DND-41 (cell line): ENCODE data around the gene CDT1.

Experiments
- ATAC-seq: fragments of 200-7000 bp; cut with Tn5 transposase; 3 replicates; pipeline ENCODE4 v1.9.1; 2021; ENCODE audit warnings: low read depth; ENCODE audit not compliant: insufficient read depth
- DNase-seq: peaks from one replicate; pipeline ENCODE4 v3.0.0-alpha.2; 2020
- H2AFZ ChIP-seq: 2 replicates; pipeline ENCODE4 v1.6.0; 2012; ENCODE audit warnings: low read depth, low read length
- H3K27ac ChIP-seq: 2 replicates; pipeline ENCODE4 v1.5.1; 2012; ENCODE audit warnings: low read length, inconsistent platforms
- H3K27me3 ChIP-seq: fragments of 200-600 bp; sonication (generic); 2 replicates; pipeline ENCODE4 v1.6.0; 2012; ENCODE audit warnings: low read length, mild to moderate bottlenecking, inconsistent platforms; ENCODE audit not compliant: insufficient read depth, poor library complexity
- H3K36me3 ChIP-seq: 2 replicates; pipeline ENCODE4 v1.5.1; 2012; ENCODE audit warnings: low read length, inconsistent platforms; ENCODE audit not compliant: insufficient read depth
- H3K4me1 ChIP-seq: 2 replicates; pipeline ENCODE4 v1.5.1; 2012; ENCODE audit warnings: mild to moderate bottlenecking, low read length; ENCODE audit not compliant: insufficient read depth
- H3K4me2 ChIP-seq: 2 replicates; pipeline ENCODE4 v1.6.0; 2012; ENCODE audit warnings: mild to moderate bottlenecking, moderate library complexity, low read length, inconsistent platforms; ENCODE audit not compliant: insufficient read depth
- H3K4me3 ChIP-seq, 2 experiments: fragments of 200-600 bp in 1 of 2; shearing (Covaris generic) in 1 of 2; 2 replicates each; pipeline ENCODE4 v1.5.1; 2012 to 2016; ENCODE audit warnings: inconsistent platforms in 2 of 2, low read length in 2 of 2, mild to moderate bottlenecking in 2 of 2, low read depth in 1 of 2, moderate library complexity in 1 of 2
- H3K79me2 ChIP-seq: 2 replicates; pipeline ENCODE4 v1.6.0; 2012; ENCODE audit warnings: low read length, inconsistent platforms; ENCODE audit not compliant: insufficient read depth
- H3K9ac ChIP-seq: 2 replicates; pipeline ENCODE4 v1.6.0; 2012; ENCODE audit warnings: low read depth, mild to moderate bottlenecking, inconsistent platforms, low read length, moderate library complexity
- H3K9me3 ChIP-seq: 2 replicates; pipeline ENCODE4 v1.5.1; 2012; ENCODE audit warnings: low read length, moderate library complexity, mild to moderate bottlenecking, inconsistent platforms; ENCODE audit not compliant: insufficient read depth, severe bottlenecking
- H4K20me1 ChIP-seq: 2 replicates; pipeline ENCODE4 v1.6.0; 2012; ENCODE audit warnings: low read length; ENCODE audit not compliant: insufficient read depth
- CTCF ChIP-seq: IDR thresholded peaks from 2 replicates; pipeline ENCODE4 v1.5.1; 2012; ENCODE audit warnings: borderline replicate concordance, low read length, moderate library complexity, mild to moderate bottlenecking; ENCODE audit not compliant: poor library complexity, severe bottlenecking; ENCODE audit errors: extremely low read depth
- EZH2 ChIP-seq: IDR thresholded peaks from 3 replicates; pipeline ENCODE4 v1.6.1; 2012; ENCODE audit warnings: borderline replicate concordance, low read depth, mild to moderate bottlenecking, moderate library complexity, low read length, inconsistent platforms; ENCODE audit not compliant: severe bottlenecking

CDT1 gene

GRCh38 chr16:88800277-88800592 is 3.4 kb upstream of the CDT1 start:
- H3K36me3 ChIP-seq = peaks cover 34% of the 10 kb centered on the region

GRCh38 chr16:88804173-88804551 is 573 bp downstream of the CDT1 start:
- Histone ChIP-seq H3K79me2 (peaks cover 81% of the 10 kb centered on the region), H3K9ac (peak overlapping the region; percentile 90), H3K36me3 (peaks cover 73% of the 10 kb centered on the region), H2AFZ (no peak overlapping the region), H3K27me3 (no peaks in the 10 kb centered on the region), H3K4me2 (peak overlapping the region; percentile 87), H4K20me1 (peaks cover 50% of the 10 kb centered on the region), H3K4me3 (peak overlapping the region; percentile 66 to 76), H3K9me3 (no peaks in the 10 kb centered on the region), H3K4me1 (peaks cover 77% of the 10 kb centered on the region), H3K27ac (peak overlapping the region; percentile 95)
- no peak for ATAC-seq
- no peak for DNase-seq
- TF ChIP-seq EZH2 (no peak), CTCF (no peak)

More at GRCh38 chr16:88800277-88800592, 3.4 kb upstream of the CDT1 start:
- H4K20me1 ChIP-seq = peaks cover 12% of the 10 kb centered on the region
- H3K9ac ChIP-seq = peak overlapping the region; percentile 90
- peaks cover 55% of the 10 kb centered on the region for H3K4me1 ChIP-seq
- no peak overlapping the region for H3K4me3 ChIP-seq
- ATAC-seq (no peak), DNase-seq (no peak)
- H3K9me3 ChIP-seq = no peaks in the 10 kb centered on the region
- peaks cover 46% of the 10 kb centered on the region for H3K79me2 ChIP-seq
- no peak overlapping the region for H2AFZ ChIP-seq
- H3K4me2 ChIP-seq = no peak overlapping the region; the same call in 1 of the 2 replicates
- no peaks in the 10 kb centered on the region for H3K27me3 ChIP-seq
- peak overlapping the region; percentile 75 for H3K27ac ChIP-seq
- no peak for TF ChIP-seq CTCF
- no peak for TF ChIP-seq EZH2

GRCh38 chr16:88804552-88805339 is 1.2 kb downstream of the CDT1 start:
- DNase-seq = no peak

More at GRCh38 chr16:88804552-88805339, 1.2 kb downstream of the CDT1 start:
- peak overlapping the region; percentile 90 for H3K9ac ChIP-seq
- peaks cover 73% of the 10 kb centered on the region for H3K36me3 ChIP-seq
- no peak overlapping the region for H2AFZ ChIP-seq
- H3K4me1 ChIP-seq = peaks cover 77% of the 10 kb centered on the region
- H4K20me1 ChIP-seq = peaks cover 56% of the 10 kb centered on the region
- no peak for ATAC-seq
- H3K27me3 ChIP-seq = no peaks in the 10 kb centered on the region
- peak overlapping the region; percentile 66 to 76 for H3K4me3 ChIP-seq
- peaks cover 87% of the 10 kb centered on the region for H3K79me2 ChIP-seq
- H3K9me3 ChIP-seq = no peaks in the 10 kb centered on the region
- H3K4me2 ChIP-seq = peak overlapping the region; percentile 87
- TF ChIP-seq EZH2 = no peak
- no peak for TF ChIP-seq CTCF
- peak overlapping the region; percentile 95 for H3K27ac ChIP-seq
